ENCODE data around the gene HSPA8. TPM values are rescaled to one million over a fixed set of nuclear protein-coding genes. Genes with fewer than 3 reads are reported as not detected.

HSPA8 gene
- total RNA-seq, 1 donor from 2014 or later = 1,453 TPM

- H3K36me3 Mint-ChIP-seq = no peaks in the 10 kb centered on the region
- no peak overlapping the region for H2AFZ ChIP-seq (replicated peaks)
- H4K20me1 ChIP-seq (ENCODE audit: low read depth) = no peaks in the 10 kb centered on the region
- H3K4me3 ChIP-seq = no peak overlapping the region
- H3K9ac ChIP-seq = no peak overlapping the region
- H3K27me3 ChIP-seq = no peaks in the 10 kb centered on the region
- no peak overlapping the region for H3K4me3 Mint-ChIP-seq
- peaks cover 5% of the 10 kb centered on the region for H3K27me3 Mint-ChIP-seq (ENCODE audit: insufficient read depth, low read depth)
- no peak overlapping the region for H3K4me2 ChIP-seq
- no peak for DNase-seq (ENCODE audit: low spot score)
- no peaks in the 10 kb centered on the region for H3K79me2 ChIP-seq (ENCODE audit: low read depth)
- no peaks in the 10 kb centered on the region for H3F3A ChIP-seq (ENCODE audit: low read depth)
- H3K4me1 ChIP-seq = no peaks in the 10 kb centered on the region
- peaks cover 11% of the 10 kb centered on the region for H3K4me1 Mint-ChIP-seq
- H3K36me3 ChIP-seq = no peaks in the 10 kb centered on the region
- no peaks in the 10 kb centered on the region for H3K9me3 ChIP-seq (ENCODE audit: low read depth)
- H3K27ac ChIP-seq = no peak overlapping the region
- H3K27ac Mint-ChIP-seq = no peak overlapping the region
- H3K9me3 Mint-ChIP-seq = no peaks in the 10 kb centered on the region
- TF ChIP-seq EZH2 (IDR thresholded peaks at IDR 0.05) (no peak), EZH2phosphoT487 (IDR thresholded peaks at IDR 0.05) (no peak), CTCF (IDR thresholded peaks at IDR 0.05) (no peak)
Observed at GRCh38 chr11:123045101-123045500, 16.8 kb downstream of the HSPA8 start.

- Mint-ChIP-seq H3K36me3 (no peaks in the 10 kb centered on the region), H3K27me3 (ENCODE audit: insufficient read depth, low read depth) (peaks cover 8% of the 10 kb centered on the region), H3K27ac (no peak overlapping the region), H3K4me3 (no peak overlapping the region), H3K4me1 (no peaks in the 10 kb centered on the region), H3K9me3 (no peaks in the 10 kb centered on the region)
- Histone ChIP-seq H3K27me3 (no peaks in the 10 kb centered on the region), H3K79me2 (ENCODE audit: low read depth) (no peaks in the 10 kb centered on the region), H3K9me3 (ENCODE audit: low read depth) (no peaks in the 10 kb centered on the region), H3K36me3 (no peaks in the 10 kb centered on the region), H4K20me1 (ENCODE audit: low read depth) (no peaks in the 10 kb centered on the region), H3K9ac (no peak overlapping the region), H3K4me3 (no peak overlapping the region), H3K4me1 (no peaks in the 10 kb centered on the region), H3K27ac (no peak overlapping the region), H2AFZ (replicated peaks) (no peak overlapping the region), H3F3A (ENCODE audit: low read depth) (no peaks in the 10 kb centered on the region), H3K4me2 (no peak overlapping the region)
- DNase-seq (ENCODE audit: low spot score) = no peak
- TF ChIP-seq EZH2 (IDR thresholded peaks at IDR 0.05) (no peak), EZH2phosphoT487 (IDR thresholded peaks at IDR 0.05) (no peak), CTCF (IDR thresholded peaks at IDR 0.05) (no peak)
Observed at GRCh38 chr11:123041185-123041584, 20.8 kb downstream of the HSPA8 start.

GRCh38 chr11:123040111-123040432 is 21.9 kb downstream of the HSPA8 start:
- H3K4me1 ChIP-seq = no peaks in the 10 kb centered on the region
- no peaks in the 10 kb centered on the region for H3K9me3 ChIP-seq (ENCODE audit: low read depth)
- no peak for TF ChIP-seq EZH2phosphoT487 (IDR thresholded peaks at IDR 0.05)
- TF ChIP-seq CTCF (IDR thresholded peaks at IDR 0.05) = no peak
- no peak for TF ChIP-seq EZH2 (IDR thresholded peaks at IDR 0.05)
- Mint-ChIP-seq H3K36me3 (no peaks in the 10 kb centered on the region), H3K27ac (no peak overlapping the region), H3K27me3 (ENCODE audit: insufficient read depth, low read depth) (peaks cover 6% of the 10 kb centered on the region), H3K4me1 (no peaks in the 10 kb centered on the region), H3K4me3 (no peak overlapping the region), H3K9me3 (no peaks in the 10 kb centered on the region)
- no peaks in the 10 kb centered on the region for H3F3A ChIP-seq (ENCODE audit: low read depth)
- no peak overlapping the region for H3K4me3 ChIP-seq
- H3K27ac ChIP-seq = no peak overlapping the region
- no peaks in the 10 kb centered on the region for H3K79me2 ChIP-seq (ENCODE audit: low read depth)
- no peak for DNase-seq (ENCODE audit: low spot score)
- no peak overlapping the region for H3K9ac ChIP-seq
- H3K27me3 ChIP-seq = no peaks in the 10 kb centered on the region
- H4K20me1 ChIP-seq (ENCODE audit: low read depth) = no peaks in the 10 kb centered on the region
- no peak overlapping the region for H3K4me2 ChIP-seq
- H3K36me3 ChIP-seq = no peaks in the 10 kb centered on the region
- no peak overlapping the region for H2AFZ ChIP-seq (replicated peaks)

GRCh38 chr11:123035831-123036230 is 26.1 kb downstream of the HSPA8 start:
- Mint-ChIP-seq H3K4me1 (no peaks in the 10 kb centered on the region), H3K9me3 (no peaks in the 10 kb centered on the region), H3K36me3 (no peaks in the 10 kb centered on the region), H3K4me3 (no peak overlapping the region), H3K27me3 (ENCODE audit: insufficient read depth, low read depth) (peaks cover 6% of the 10 kb centered on the region), H3K27ac (no peak overlapping the region)
- Histone ChIP-seq H3K27ac (no peak overlapping the region), H3K4me2 (no peak overlapping the region), H2AFZ (replicated peaks) (no peak overlapping the region), H3K9me3 (ENCODE audit: low read depth) (no peaks in the 10 kb centered on the region), H4K20me1 (ENCODE audit: low read depth) (no peaks in the 10 kb centered on the region), H3F3A (ENCODE audit: low read depth) (no peaks in the 10 kb centered on the region), H3K4me1 (no peaks in the 10 kb centered on the region), H3K79me2 (ENCODE audit: low read depth) (no peaks in the 10 kb centered on the region), H3K36me3 (no peaks in the 10 kb centered on the region), H3K27me3 (no peaks in the 10 kb centered on the region), H3K9ac (no peak overlapping the region), H3K4me3 (no peak overlapping the region)
- DNase-seq (ENCODE audit: low spot score) = no peak
- no peak for TF ChIP-seq EZH2phosphoT487 (IDR thresholded peaks at IDR 0.05)
